ENCODE data around the gene NIF3L1. TPM values are rescaled to one million over a fixed set of nuclear protein-coding genes. Genes with fewer than 3 reads are reported as not detected.
A peak's percentile ranks its signal among the peaks of the same experiment; 100 is the strongest.

NIF3L1 gene
- 10 to 100 TPM; 37.0 to 39.0 TPM for total RNA-seq

GRCh38 chr2:200888704-200889625 lies at the start of gene NIF3L1, which contains the start of gene PPIL3:
NIF3L1 (plus strand) TSS chr2:200889371; CDS start chr2:200891944, 2,573 bp downstream.
PPIL3 (minus strand) TSS chr2:200889077; CDS start chr2:200887615, 1,462 bp downstream.
- POLR2A ChIA-PET: interaction anchor here (0.6 to 5.4 kb wide), 34 partner anchors 9 to 525 kb away, joined by 3 to 138 read pairs (median 5); partner anchors contain the start of genes AOX1, CASP10, CASP8 and CFLAR
- DNase-seq (peak; percentile 99), ATAC-seq (peak; percentile 86)
- Mint-ChIP-seq H3K27me3 (ENCODE audit: low read depth) (no peaks in the 10 kb centered on the region), H3K4me3 (peak within 1 kb of the TSS; percentile 90), H3K9me3 (ENCODE audit: insufficient read depth) (no peaks in the 10 kb centered on the region), H3K27ac (peak within 1 kb of the TSS; percentile 98), H3K4me1 (ENCODE audit: low read depth) (peaks cover 49% of the 10 kb centered on the region), H3K36me3 (ENCODE audit: low read depth) (peaks cover 53% of the 10 kb centered on the region)
- CTCF ChIA-PET: interaction anchor here (0.6 to 3.2 kb wide), 15 partner anchors 12 to 365 kb away, joined by 3 to 23 read pairs (median 5); partner anchors contain the start of genes CASP10 and CLK1

GRCh38 chr2:200839513-200839912 lies 49.7 kb upstream of the NIF3L1 start:
- ChIA-PET POLR2A (interaction anchor here (0.6 to 1.1 kb wide), 2 partner anchors 11 to 327 kb away, joined by 3 read pairs; no protein-coding TSS in a partner anchor), CTCF (no interaction called here)
- DNase-seq (no peak), ATAC-seq (no peak)
- Mint-ChIP-seq H3K4me3 (no peak overlapping the region), H3K9me3 (ENCODE audit: insufficient read depth) (peaks cover 9% of the 10 kb centered on the region), H3K27me3 (ENCODE audit: low read depth) (no peaks in the 10 kb centered on the region), H3K36me3 (ENCODE audit: low read depth) (peaks cover 2% of the 10 kb centered on the region), H3K4me1 (ENCODE audit: low read depth) (no peaks in the 10 kb centered on the region), H3K27ac (no peak overlapping the region)

GRCh38 chr2:200843993-200844948 lies 44.9 kb upstream of the NIF3L1 start:
- H3K36me3 Mint-ChIP-seq (ENCODE audit: low read depth): no peaks in the 10 kb centered on the region
- H3K4me1 Mint-ChIP-seq (ENCODE audit: low read depth): no peaks in the 10 kb centered on the region
- no peaks in the 10 kb centered on the region for H3K27me3 Mint-ChIP-seq (ENCODE audit: low read depth)
- ChIA-PET POLR2A (interaction anchor here (1.1 to 1.7 kb wide), 2 partner anchors 12 to 26 kb away, joined by 3 to 5 read pairs; no protein-coding TSS in a partner anchor), CTCF (interaction anchor here (1.5 kb wide), 1 partner anchor 131 kb away, joined by 4 read pairs; no protein-coding TSS in a partner anchor)
- H3K27ac Mint-ChIP-seq: no peak overlapping the region
- H3K4me3 Mint-ChIP-seq: no peak overlapping the region
- no peak for ATAC-seq
- no peak for DNase-seq
- H3K9me3 Mint-ChIP-seq (ENCODE audit: insufficient read depth): no peaks in the 10 kb centered on the region

GRCh38 chr2:200845194-200845593 lies 44.0 kb upstream of the NIF3L1 start:
- Mint-ChIP-seq H3K9me3 (ENCODE audit: insufficient read depth) (no peaks in the 10 kb centered on the region), H3K27me3 (ENCODE audit: low read depth) (no peaks in the 10 kb centered on the region), H3K4me3 (no peak overlapping the region), H3K4me1 (ENCODE audit: low read depth) (no peaks in the 10 kb centered on the region), H3K27ac (no peak overlapping the region), H3K36me3 (ENCODE audit: low read depth) (peaks cover 2% of the 10 kb centered on the region)
- DNase-seq: no peak
- ChIA-PET CTCF (interaction anchor here (1.2 to 1.5 kb wide), 2 partner anchors 23 to 132 kb away, joined by 3 to 4 read pairs; no protein-coding TSS in a partner anchor), POLR2A (interaction anchor here (1.1 to 1.7 kb wide), 2 partner anchors 11 to 27 kb away, joined by 3 to 5 read pairs; no protein-coding TSS in a partner anchor)
- peak; percentile 7 for ATAC-seq

GRCh38 chr2:200845669-200846325 lies 43.4 kb upstream of the NIF3L1 start:
- CTCF ChIA-PET: interaction anchor here (1.2 to 1.5 kb wide), 2 partner anchors 24 to 133 kb away, joined by 3 to 4 read pairs; no protein-coding TSS in a partner anchor
- Mint-ChIP-seq H3K36me3 (ENCODE audit: low read depth) (peaks cover 8% of the 10 kb centered on the region), H3K4me1 (ENCODE audit: low read depth) (no peaks in the 10 kb centered on the region), H3K27me3 (ENCODE audit: low read depth) (no peaks in the 10 kb centered on the region), H3K4me3 (no peak overlapping the region), H3K27ac (no peak overlapping the region), H3K9me3 (ENCODE audit: insufficient read depth) (no peaks in the 10 kb centered on the region)
- DNase-seq: no peak
- ATAC-seq: no peak
- POLR2A ChIA-PET: interaction anchor here (1.1 to 1.7 kb wide), 2 partner anchors 10 to 28 kb away, joined by 3 to 5 read pairs; no protein-coding TSS in a partner anchor

GRCh38 chr2:200847269-200847668 lies 41.9 kb upstream of the NIF3L1 start:
- no peak for ATAC-seq
- ChIA-PET CTCF (no interaction called here), POLR2A (interaction anchor here (1.1 kb wide), 1 partner anchor 26 kb away, joined by 3 read pairs; no protein-coding TSS in a partner anchor)
- no peak for DNase-seq
- H3K4me3 Mint-ChIP-seq: no peak overlapping the region
- no peak overlapping the region for H3K27ac Mint-ChIP-seq
- no peaks in the 10 kb centered on the region for H3K4me1 Mint-ChIP-seq (ENCODE audit: low read depth)
- H3K36me3 Mint-ChIP-seq (ENCODE audit: low read depth): peaks cover 22% of the 10 kb centered on the region
- no peaks in the 10 kb centered on the region for H3K9me3 Mint-ChIP-seq (ENCODE audit: insufficient read depth)
- H3K27me3 Mint-ChIP-seq (ENCODE audit: low read depth): no peaks in the 10 kb centered on the region

- ATAC-seq (no peak), DNase-seq (no peak)
- Mint-ChIP-seq H3K36me3 (ENCODE audit: low read depth) (peaks cover 29% of the 10 kb centered on the region), H3K27ac (no peak overlapping the region), H3K4me3 (no peak overlapping the region), H3K4me1 (ENCODE audit: low read depth) (no peaks in the 10 kb centered on the region), H3K27me3 (ENCODE audit: low read depth) (no peaks in the 10 kb centered on the region), H3K9me3 (ENCODE audit: insufficient read depth) (no peaks in the 10 kb centered on the region)
- CTCF ChIA-PET: interaction anchor here (1.2 to 1.4 kb wide), 2 partner anchors 26 to 31 kb away, joined by 3 to 5 read pairs; no protein-coding TSS in a partner anchor
- POLR2A ChIA-PET: interaction anchor here (1.0 kb wide), 1 partner anchor 30 kb away, joined by 3 read pairs; no protein-coding TSS in a partner anchor
These were observed 41.2 kb upstream of the NIF3L1 start for GRCh38 chr2:200847939-200848338.

- Mint-ChIP-seq H3K9me3 (ENCODE audit: insufficient read depth) (no peaks in the 10 kb centered on the region), H3K36me3 (ENCODE audit: low read depth) (peaks cover 48% of the 10 kb centered on the region), H3K27ac (peak overlapping the region; percentile 26), H3K4me1 (ENCODE audit: low read depth) (peaks cover 2% of the 10 kb centered on the region), H3K27me3 (ENCODE audit: low read depth) (no peaks in the 10 kb centered on the region), H3K4me3 (no peak overlapping the region)
- ChIA-PET POLR2A (no interaction called here), CTCF (no interaction called here)
- ATAC-seq (no peak), DNase-seq (no peak)
These were observed 38.5 kb upstream of the NIF3L1 start for GRCh38 chr2:200850512-200851256.

GRCh38 chr2:200851398-200852248 lies 37.5 kb upstream of the NIF3L1 start:
- ATAC-seq (no peak), DNase-seq (no peak)
- Mint-ChIP-seq H3K4me3 (no peak overlapping the region), H3K36me3 (ENCODE audit: low read depth) (peaks cover 54% of the 10 kb centered on the region), H3K4me1 (ENCODE audit: low read depth) (peaks cover 7% of the 10 kb centered on the region), H3K27me3 (ENCODE audit: low read depth) (no peaks in the 10 kb centered on the region), H3K9me3 (ENCODE audit: insufficient read depth) (no peaks in the 10 kb centered on the region), H3K27ac (no peak overlapping the region)
- CTCF ChIA-PET: interaction anchor here (0.6 kb wide), 1 partner anchor 27 kb away, joined by 3 read pairs; no protein-coding TSS in a partner anchor
- POLR2A ChIA-PET: interaction anchor here (2.0 to 2.2 kb wide), 2 partner anchors 12 to 37 kb away, joined by 5 to 13 read pairs; partner anchors contain the start of gene CLK1

Measured in activated CD8-positive, alpha-beta T cell treated with anti-CD3 and anti-CD28 coated beads, Interleukin-2, amount 10 ng/mL, durations not matched to agents 7 days and 5 days (primary cell).